22Rv1 (cell line): ENCODE results near the gene IL10RA.

Experiments used
- H3K27ac ChIP-seq: fragments of 450-650 bp; 2 replicates; pipeline ENCODE4 v1.5.1; 2017
- ZFX ChIP-seq: fragments of 450-650 bp; IDR thresholded peaks from 2 replicates; pipeline ENCODE4 v1.6.1; 2017; ENCODE audit warnings: antibody characterized with exemption, borderline replicate concordance
- TF ChIP-seq, protein P1 (sequence below): fragments of 450-650 bp; IDR thresholded peaks from 2 replicates; pipeline ENCODE4 v1.5.1; 2017; ENCODE audit warnings: mild to moderate bottlenecking

Gene IL10RA

GRCh38 chr11:117983163-117983475 is 3.1 kb upstream of the IL10RA start:
- no peak overlapping the region for H3K27ac ChIP-seq
- TF ChIP-seq, protein P1, sequence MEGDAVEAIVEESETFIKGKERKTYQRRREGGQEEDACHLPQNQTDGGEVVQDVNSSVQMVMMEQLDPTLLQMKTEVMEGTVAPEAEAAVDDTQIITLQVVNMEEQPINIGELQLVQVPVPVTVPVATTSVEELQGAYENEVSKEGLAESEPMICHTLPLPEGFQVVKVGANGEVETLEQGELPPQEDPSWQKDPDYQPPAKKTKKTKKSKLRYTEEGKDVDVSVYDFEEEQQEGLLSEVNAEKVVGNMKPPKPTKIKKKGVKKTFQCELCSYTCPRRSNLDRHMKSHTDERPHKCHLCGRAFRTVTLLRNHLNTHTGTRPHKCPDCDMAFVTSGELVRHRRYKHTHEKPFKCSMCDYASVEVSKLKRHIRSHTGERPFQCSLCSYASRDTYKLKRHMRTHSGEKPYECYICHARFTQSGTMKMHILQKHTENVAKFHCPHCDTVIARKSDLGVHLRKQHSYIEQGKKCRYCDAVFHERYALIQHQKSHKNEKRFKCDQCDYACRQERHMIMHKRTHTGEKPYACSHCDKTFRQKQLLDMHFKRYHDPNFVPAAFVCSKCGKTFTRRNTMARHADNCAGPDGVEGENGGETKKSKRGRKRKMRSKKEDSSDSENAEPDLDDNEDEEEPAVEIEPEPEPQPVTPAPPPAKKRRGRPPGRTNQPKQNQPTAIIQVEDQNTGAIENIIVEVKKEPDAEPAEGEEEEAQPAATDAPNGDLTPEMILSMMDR: no peak
- TF ChIP-seq ZFX: no peak

DNA sequence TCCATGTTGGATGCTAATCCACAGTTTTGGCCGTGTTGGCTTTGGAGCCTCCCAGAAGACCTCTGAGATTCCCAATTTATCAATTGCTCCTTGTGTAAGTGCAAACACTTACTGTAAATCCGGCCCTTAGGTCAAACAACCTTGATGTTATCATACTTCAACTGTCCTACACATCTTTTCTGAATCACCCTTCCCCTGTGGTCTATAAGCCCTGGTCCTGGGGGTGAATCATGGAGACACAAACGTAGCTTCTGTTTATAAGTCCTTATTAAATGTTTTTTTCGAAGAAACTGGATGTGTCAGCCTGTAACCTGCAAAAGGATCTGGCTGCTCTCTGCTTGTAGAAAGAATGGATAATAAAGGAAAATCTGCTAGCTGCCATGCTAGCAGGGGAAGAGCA is 1.7 kb upstream of the IL10RA start:
- no peak for TF ChIP-seq ZFX
- TF ChIP-seq, protein P1: no peak
- no peak overlapping the region for H3K27ac ChIP-seq

- H3K27ac ChIP-seq: no peak overlapping the region
- no peak for TF ChIP-seq ZFX
- TF ChIP-seq, protein P1: no peak
Measured at GRCh38 chr11:117986981-117987574, 884 bp downstream of the IL10RA start.

DNA sequence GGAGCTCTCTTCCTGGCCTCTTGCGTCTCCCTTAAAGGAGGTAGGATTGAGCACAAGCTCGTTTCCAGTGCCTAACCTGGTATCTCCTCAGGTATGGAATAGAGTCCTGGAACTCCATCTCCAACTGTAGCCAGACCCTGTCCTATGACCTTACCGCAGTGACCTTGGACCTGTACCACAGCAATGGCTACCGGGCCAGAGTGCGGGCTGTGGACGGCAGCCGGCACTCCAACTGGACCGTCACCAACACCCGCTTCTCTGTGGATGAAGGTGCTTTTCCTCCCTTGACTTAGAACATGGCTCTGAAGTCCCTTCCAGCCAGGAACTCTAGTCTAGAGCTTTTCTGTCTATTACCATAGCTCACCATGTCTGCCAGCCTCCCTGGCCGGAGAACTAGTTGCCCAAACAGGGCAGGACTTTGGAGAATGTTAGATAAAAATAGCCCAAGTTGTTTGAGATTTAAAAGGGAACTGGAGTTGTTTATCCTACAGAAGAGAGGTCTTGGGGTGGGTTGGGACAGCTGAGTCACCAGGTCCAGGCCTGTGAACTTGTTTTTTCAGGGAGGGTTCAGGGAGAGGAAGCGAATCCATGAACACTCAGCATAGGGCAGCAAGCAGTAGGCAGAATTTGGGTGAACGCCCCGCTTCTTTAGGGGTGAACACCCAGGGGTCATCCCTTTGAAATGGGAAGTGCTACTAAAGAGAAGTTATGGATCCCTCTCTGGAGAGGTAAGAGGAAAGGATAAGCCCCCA is 3.3 kb downstream of the IL10RA start:
- H3K27ac ChIP-seq: no peak overlapping the region
- TF ChIP-seq ZFX: no peak
- TF ChIP-seq, protein P1: no peak

GRCh38 chr11:117992136-117992535 is 5.9 kb downstream of the IL10RA start:
- no peak for TF ChIP-seq ZFX
- TF ChIP-seq, protein P1: no peak
- no peak overlapping the region for H3K27ac ChIP-seq

DNA sequence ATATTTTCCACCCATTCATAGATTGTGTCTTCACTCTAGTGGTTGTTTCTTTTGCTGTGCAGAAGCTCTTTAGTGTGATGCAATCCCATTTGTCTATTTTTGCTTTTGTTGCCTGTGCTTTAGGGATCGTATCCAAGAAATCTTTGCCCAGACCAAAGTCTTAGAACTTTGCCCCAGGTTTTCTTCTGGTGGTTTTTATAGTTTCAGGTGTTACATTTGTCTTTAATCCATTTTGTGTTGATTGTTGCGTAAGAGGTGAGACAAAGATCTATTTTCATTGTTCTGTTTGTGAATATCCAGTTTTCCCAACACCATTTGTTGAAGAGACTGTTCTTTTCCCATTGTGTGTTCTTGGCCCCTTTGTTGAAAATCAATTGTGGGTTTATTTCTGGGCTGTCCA is 6.4 kb downstream of the IL10RA start:
- no peak for TF ChIP-seq ZFX
- TF ChIP-seq, protein P1: no peak
- H3K27ac ChIP-seq: no peak overlapping the region

- TF ChIP-seq, protein P1: no peak
- TF ChIP-seq ZFX: no peak
- H3K27ac ChIP-seq: no peak overlapping the region
Measured at GRCh38 chr11:117993988-117994745, 8.0 kb downstream of the IL10RA start.
